HepG2 (cell line): Measurements from ENCODE around the gene CXADR. TPM values are rescaled to one million over a fixed set of nuclear protein-coding genes. Genes with fewer than 3 reads are reported as not detected.

ENCODE experiments used
- HDAC2 ChIP-seq: sonication (generic); formaldehyde crosslinking; IDR thresholded peaks from 2 replicates; pipeline ENCODE4 v1.4.0; 2020; ENCODE audit warnings: missing genetic modification reagents
- IRF2 ChIP-seq: IDR thresholded peaks from 2 replicates; pipeline ENCODE4 v1.6.1; 2018; ENCODE audit warnings: missing genetic modification reagents, missing compliant biosample characterization
- KDM1A ChIP-seq: IDR thresholded peaks from 2 replicates; pipeline ENCODE4 v1.6.1; 2016; ENCODE audit warnings: missing compliant biosample characterization
- SKIL ChIP-seq: sonication (generic); formaldehyde crosslinking; IDR thresholded peaks from 2 replicates; pipeline ENCODE4 v1.8.0; 2022; ENCODE audit warnings: missing genetic modification reagents, mild to moderate bottlenecking, moderate library complexity, borderline replicate concordance
- SNRNP70 ChIP-seq: fragments of 200-400 bp; formaldehyde crosslinking; IDR thresholded peaks from 2 replicates; pipeline ENCODE4 v1.6.1; 2017; ENCODE audit warnings: mild to moderate bottlenecking, low read depth, low read length, moderate library complexity
- SOX6 ChIP-seq, 2 experiments: fragments of 450-650 bp in 1 of 2; sonication (generic) in 1 of 2; formaldehyde crosslinking in 1 of 2; IDR thresholded peaks; 2 replicates each; pipeline versions ENCODE4 v1.4.0 to v1.6.1; 2017 to 2020; ENCODE audit warnings: antibody characterized with exemption in 1 of 2, mild to moderate bottlenecking in 1 of 2, missing genetic modification reagents in 1 of 2
- SPEN ChIP-seq: sonication (generic); formaldehyde crosslinking; IDR thresholded peaks from 2 replicates; pipeline ENCODE4 v1.5.1; 2020; ENCODE audit warnings: low read depth, mild to moderate bottlenecking, missing genetic modification reagents
- TEAD3 ChIP-seq: optimal IDR thresholded peaks from 2 replicates; pipeline ENCODE3; 2016; ENCODE audit warnings: borderline replicate concordance
- THAP8 ChIP-seq: sonication (generic); formaldehyde crosslinking; IDR thresholded peaks from 2 replicates; pipeline ENCODE4 v1.5.1; 2020; ENCODE audit warnings: missing genetic modification reagents, mild to moderate bottlenecking, borderline replicate concordance
- ZBTB42 ChIP-seq: sonication (generic); formaldehyde crosslinking; IDR thresholded peaks from 2 replicates; pipeline ENCODE4 v1.5.0; 2020; ENCODE audit warnings: mild to moderate bottlenecking, missing genetic modification reagents
- ZC3H13 ChIP-seq: sonication (generic); formaldehyde crosslinking; IDR thresholded peaks from 2 replicates; pipeline ENCODE4 v1.8.1; 2023; ENCODE audit warnings: mild to moderate bottlenecking, missing genetic modification reagents, moderate library complexity
- ZNF17 ChIP-seq: sonication (generic); formaldehyde crosslinking; IDR thresholded peaks from 2 replicates; pipeline ENCODE4 v1.5.0; 2020; ENCODE audit warnings: mild to moderate bottlenecking, missing genetic modification reagents
- ZNF180 ChIP-seq: sonication (generic); formaldehyde crosslinking; IDR thresholded peaks from 2 replicates; pipeline ENCODE4 v1.4.0; 2020; ENCODE audit warnings: low read depth, missing genetic modification reagents, borderline replicate concordance
- ZNF207 ChIP-seq: fragments of 450-650 bp; IDR thresholded peaks from 2 replicates; pipeline ENCODE4 v1.6.1; 2016; ENCODE audit warnings: antibody characterized with exemption, borderline replicate concordance
- ZNF326 ChIP-seq: sonication (generic); formaldehyde crosslinking; IDR thresholded peaks from 2 replicates; pipeline ENCODE4 v1.4.0; 2020; ENCODE audit warnings: missing genetic modification reagents, borderline replicate concordance
- ZNF512B ChIP-seq: sonication (generic); formaldehyde crosslinking; IDR thresholded peaks from 2 replicates; pipeline ENCODE4 v1.5.1; 2020; ENCODE audit warnings: missing genetic modification reagents, mild to moderate bottlenecking, borderline replicate concordance
- ZNF614 ChIP-seq: IDR thresholded peaks from 2 replicates; pipeline ENCODE4 v1.6.1; 2018; ENCODE audit warnings: missing biosample characterization, missing genetic modification reagents, inconsistent platforms, borderline replicate concordance
- ZNF674 ChIP-seq: sonication (generic); formaldehyde crosslinking; IDR thresholded peaks from 2 replicates; pipeline ENCODE4 v1.5.0; 2020; ENCODE audit warnings: low read depth, mild to moderate bottlenecking, missing genetic modification reagents
- ZNF766 ChIP-seq: sonication (generic); formaldehyde crosslinking; IDR thresholded peaks from 2 replicates; pipeline ENCODE4 v1.5.0; 2020; ENCODE audit warnings: missing genetic modification reagents, borderline replicate concordance
- ZNF800 ChIP-seq: sonication (generic); formaldehyde crosslinking; IDR thresholded peaks from 2 replicates; pipeline ENCODE4 v1.4.0; 2020; ENCODE audit warnings: missing genetic modification reagents
- ZNF816 ChIP-seq: sonication (generic); formaldehyde crosslinking; IDR thresholded peaks from 2 replicates; pipeline ENCODE4 v1.8.0; 2022; ENCODE audit warnings: missing genetic modification reagents, mild to moderate bottlenecking, borderline replicate concordance
- ZNF839 ChIP-seq: sonication (generic); formaldehyde crosslinking; IDR thresholded peaks from 2 replicates; pipeline ENCODE4 v1.4.0; 2020; ENCODE audit warnings: missing genetic modification reagents, mild to moderate bottlenecking, borderline replicate concordance
- polyA plus RNA-seq, 8 experiments: library from polyadenylated mRNA; depleted of rRNA in 3 of 8; stranded (reverse) in 7 of 8; unstranded in 1 of 8; fragments of >200 nt; fragmentation: Illumina TruSeq in 4 of 8; extraction: Trizol in 4 of 8; gene quantifications; 2 replicates each; pipeline versions ENCODE4 v1.2.1 to v1.2.3, GENCODE V29; 2011 to 2016; ENCODE audit warnings: low read depth in 4 of 8, missing spikeins in 1 of 8, mixed read lengths in 1 of 8; ENCODE audit not compliant: insufficient read depth in 1 of 8
- total RNA-seq, 5 experiments: library from RNA; depleted of rRNA; stranded (reverse); fragments of >200 nt; fragmentation: Illumina TruSeq; extraction: Trizol; gene quantifications; 2 replicates each; pipeline ENCODE4 v1.2.3, GENCODE V29; 2016; ENCODE audit warnings: low read depth in 1 of 5

CXADR gene
- total and polyA plus RNA-seq, 2 of the 13 experiments (the other 11 are each of a cell fraction or from before 2014, with no cell fraction given): 86.8 to 110 TPM

GRCh38 chr21:17527240-17527639, 14.4 kb downstream of the CXADR start (continued):
- TF ChIP-seq ZNF816 (no peak), ZNF512B (CRISPR knock-in tag) (no peak), ZNF326 (CRISPR knock-in tag) (no peak), KDM1A (CRISPR knock-in tag) (no peak), TEAD3 (CRISPR knock-in tag) (no peak), ZNF17 (CRISPR knock-in tag) (no peak), SOX6 (IDR thresholded peaks at IDR 0.05) (no peak), SOX6 (CRISPR knock-in tag; IDR thresholded peaks at IDR 0.05) (peak; percentile 94), ZBTB42 (CRISPR knock-in tag) (no peak), ZNF800 (CRISPR knock-in tag) (no peak), ZNF674 (CRISPR knock-in tag) (no peak), ZNF766 (CRISPR knock-in tag) (no peak), HDAC2 (peak; percentile 73), SKIL (CRISPR knock-in tag) (no peak), IRF2 (CRISPR knock-in tag) (no peak), ZNF180 (CRISPR knock-in tag) (no peak), ZNF839 (no peak), SPEN (CRISPR knock-in tag) (no peak), ZC3H13 (CRISPR knock-in tag) (no peak), SNRNP70 (no peak), THAP8 (CRISPR knock-in tag) (no peak), ZNF207 (no peak), ZNF614 (CRISPR knock-in tag) (no peak)
